HEK293 (cell line): ENCODE results near the gene MAGI2.
A peak's percentile ranks its signal among the peaks of the same experiment; 100 is the strongest.

Experiments used
- CTCF ChIA-PET: fragments of 350-600 bp; formaldehyde crosslinking; extraction: SDS; loops from one replicate; lab custom pipeline; 2021; ENCODE audit warnings: antibody characterized with exemption; lab: Yijun Ruan, JAX
- POLR2A ChIA-PET: fragments of 300-600 bp; formaldehyde crosslinking; extraction: SDS; loops from one replicate; lab custom pipeline; 2020; ENCODE audit warnings: antibody characterized with exemption, inconsistent platforms; lab: Yijun Ruan, JAX
- H3K27ac ChIP-seq: fragments of 200-500 bp; sonication (Bioruptor generic); 2 replicates; pipeline ENCODE4 v1.5.1; 2014; ENCODE audit warnings: low read depth, low read length, control low read depth, inconsistent platforms; ENCODE audit errors: extremely low read depth
- H3K36me3 ChIP-seq, 2 experiments: fragments of 200-500 bp in 1 of 2; sonication (Bioruptor generic) in 1 of 2; 1 replicate in 1 of 2; 2 replicates in 1 of 2; pipeline ENCODE4 v1.5.1; 2014 to 2017; ENCODE audit warnings: inconsistent platforms in 2 of 2, low read length in 2 of 2; ENCODE audit not compliant: control insufficient read depth in 2 of 2, insufficient read depth in 1 of 2
- H3K4me1 ChIP-seq: fragments of 200-500 bp; sonication (Bioruptor generic); 2 replicates; pipeline ENCODE4 v1.5.1; 2014; ENCODE audit warnings: mild to moderate bottlenecking, low read length, inconsistent platforms; ENCODE audit not compliant: control insufficient read depth, insufficient read depth
- H3K4me3 ChIP-seq: 2 replicates; pipeline ENCODE4 v1.5.1; 2011; ENCODE audit warnings: low read depth, mild to moderate bottlenecking, control low read depth, low read length, moderate library complexity
- H3K9me3 ChIP-seq: fragments of 200-500 bp; sonication (Bioruptor generic); 2 replicates; pipeline ENCODE4 v1.5.1; 2014; ENCODE audit warnings: low read depth, low read length, inconsistent platforms; ENCODE audit not compliant: control insufficient read depth, insufficient read depth
- EGR2 ChIP-seq: fragments of 450-650 bp; formaldehyde crosslinking; IDR thresholded peaks from 2 replicates; pipeline ENCODE4 v1.5.1; 2016; ENCODE audit warnings: low read depth, missing biosample characterization, missing genetic modification characterization
- IKZF3 ChIP-seq: fragments of 450-650 bp; IDR thresholded peaks from 2 replicates; pipeline ENCODE4 v1.5.0; 2018; ENCODE audit warnings: missing biosample characterization, mild to moderate bottlenecking, missing genetic modification characterization, moderate library complexity
- PRDM10 ChIP-seq: fragments of 450-650 bp; formaldehyde crosslinking; IDR thresholded peaks from 2 replicates; pipeline ENCODE4 v1.5.1; 2016; ENCODE audit warnings: missing biosample characterization, missing genetic modification characterization
- REPIN1 ChIP-seq: fragments of 450-650 bp; formaldehyde crosslinking; IDR thresholded peaks from 2 replicates; pipeline ENCODE4 v1.5.1; 2017; ENCODE audit warnings: missing biosample characterization, missing genetic modification characterization, low read depth
- SP7 ChIP-seq: fragments of 450-650 bp; formaldehyde crosslinking; IDR thresholded peaks from 2 replicates; pipeline ENCODE4 v1.5.1; 2016; ENCODE audit warnings: missing biosample characterization, missing genetic modification characterization
- ZBTB10 ChIP-seq: fragments of 450-650 bp; formaldehyde crosslinking; IDR thresholded peaks from 2 replicates; pipeline ENCODE4 v1.5.1; 2016; ENCODE audit warnings: missing biosample characterization, missing genetic modification characterization
- ZNF10 ChIP-seq: fragments of 450-650 bp; formaldehyde crosslinking; IDR thresholded peaks from 2 replicates; pipeline ENCODE4 v1.5.1; 2017; ENCODE audit warnings: missing biosample characterization, missing genetic modification characterization
- ZNF174 ChIP-seq: fragments of 450-650 bp; formaldehyde crosslinking; IDR thresholded peaks from 2 replicates; pipeline ENCODE4 v1.5.0; 2017; ENCODE audit warnings: missing biosample characterization, mild to moderate bottlenecking, missing genetic modification characterization
- ZNF266 ChIP-seq: fragments of 450-650 bp; formaldehyde crosslinking; IDR thresholded peaks from 2 replicates; pipeline ENCODE4 v1.5.1; 2016; ENCODE audit warnings: missing biosample characterization, missing genetic modification characterization, low read depth
- ZNF324 ChIP-seq: fragments of 450-650 bp; formaldehyde crosslinking; IDR thresholded peaks from 2 replicates; pipeline ENCODE4 v1.5.1; 2016; ENCODE audit warnings: missing biosample characterization, missing genetic modification characterization
- ZNF473 ChIP-seq: fragments of 450-650 bp; formaldehyde crosslinking; IDR thresholded peaks from 2 replicates; pipeline ENCODE4 v1.5.1; 2017; ENCODE audit warnings: missing biosample characterization, missing genetic modification characterization
- ZNF560 ChIP-seq: fragments of 450-650 bp; formaldehyde crosslinking; IDR thresholded peaks from 2 replicates; pipeline ENCODE4 v1.5.1; 2017; ENCODE audit warnings: missing biosample characterization, missing genetic modification characterization, borderline replicate concordance
- ZNF626 ChIP-seq: fragments of 450-650 bp; sonication (Bioruptor Pico); formaldehyde crosslinking; IDR thresholded peaks from 2 replicates; pipeline ENCODE4 v1.5.1; 2018; ENCODE audit warnings: missing biosample characterization, missing genetic modification characterization, inconsistent platforms
- ZNF785 ChIP-seq: fragments of 450-650 bp; formaldehyde crosslinking; IDR thresholded peaks from 2 replicates; pipeline ENCODE4 v1.5.1; 2016; ENCODE audit warnings: missing biosample characterization, missing genetic modification characterization
- ZNF792 ChIP-seq: fragments of 450-650 bp; formaldehyde crosslinking; IDR thresholded peaks from 2 replicates; pipeline ENCODE4 v1.5.1; 2016; ENCODE audit warnings: missing biosample characterization, missing genetic modification characterization

MAGI2 gene

GRCh38 chr7:78146546-78146945, 1306.9 kb downstream of the MAGI2 start:
- no peaks in the 10 kb centered on the region for H3K9me3 ChIP-seq
- no peaks in the 10 kb centered on the region for H3K36me3 ChIP-seq
- CTCF ChIA-PET = interaction anchor here (0.6 kb wide), 1 partner anchor 159 kb away, joined by 3 read pairs; no protein-coding TSS in a partner anchor
- POLR2A ChIA-PET = no interaction called here
- no peak for TF ChIP-seq ZNF10 (tag by site-specific recombination)
- no peak for TF ChIP-seq ZNF174 (tag by site-specific recombination)
- no peak for TF ChIP-seq ZNF785 (tag by site-specific recombination)
- TF ChIP-seq IKZF3 = no peak
- no peak for TF ChIP-seq REPIN1 (tag by site-specific recombination)
- no peak for TF ChIP-seq EGR2 (tag by site-specific recombination)
- TF ChIP-seq ZNF560 (tag by site-specific recombination) = no peak
- TF ChIP-seq ZNF266 (tag by site-specific recombination) = no peak
- no peak for TF ChIP-seq ZNF324 (tag by site-specific recombination)
- H3K4me1 ChIP-seq = 0 out of 2 replicates have a peak, but pooled peaks cover 2% of the 10 kb centered on the region
- no peak overlapping the region for H3K27ac ChIP-seq
- no peak overlapping the region for H3K4me3 ChIP-seq

GRCh38 chr7:78143661-78144060, 1309.8 kb downstream of the MAGI2 start:
- H3K36me3 ChIP-seq = no peaks in the 10 kb centered on the region
- H3K4me3 ChIP-seq = no peak overlapping the region
- H3K9me3 ChIP-seq = no peaks in the 10 kb centered on the region
- POLR2A ChIA-PET = no interaction called here
- H3K27ac ChIP-seq = no peak overlapping the region
- CTCF ChIA-PET = interaction anchor here (0.7 to 1.0 kb wide), 2 partner anchors 8 to 10 kb away, joined by 3 to 5 read pairs; no protein-coding TSS in a partner anchor
- H3K4me1 ChIP-seq = no peaks in the 10 kb centered on the region
- no peak for TF ChIP-seq ZNF626 (tag by site-specific recombination)
- no peak for TF ChIP-seq ZBTB10
- no peak for TF ChIP-seq ZNF473
- TF ChIP-seq PRDM10 (tag by site-specific recombination) = no peak

- no peak overlapping the region for H3K4me3 ChIP-seq
- no peaks in the 10 kb centered on the region for H3K9me3 ChIP-seq
- 0 out of 2 replicates have a peak, but pooled peaks have one; percentile 33 for TF ChIP-seq SP7 (tag by site-specific recombination)
- TF ChIP-seq ZNF792 = no peak
- TF ChIP-seq, all 188 proteins: peak for 1
- CTCF ChIA-PET = interaction anchor here (0.6 kb wide), 1 partner anchor 490 kb away, joined by 4 read pairs; no protein-coding TSS in a partner anchor
- Histone ChIP-seq H3K27ac (no peak overlapping the region), H3K4me1 (no peaks in the 10 kb centered on the region), H3K36me3 (no peaks in the 10 kb centered on the region)
- POLR2A ChIA-PET = no interaction called here
Observed at GRCh38 chr7:78141522-78142281, 1311.8 kb downstream of the MAGI2 start.
